Pancreas (tissue), 10 donors: Measurements from ENCODE around the gene ELL. TPM values are rescaled to one million over a fixed set of nuclear protein-coding genes. Genes with fewer than 3 reads are reported as not detected.

Experiments used
- ATAC-seq, 4 donors: fragments of 200-7000 bp; cut with Tn5 transposase; one replicate each; pipeline versions ENCODE4 v1.8.0 to v1.9.1; 2020; ENCODE audit warnings: mild to moderate bottlenecking in 4 of 4, moderate library complexity in 4 of 4
- DNase-seq, 6 donors: peaks; one replicate each; pipeline ENCODE4 v3.0.0-alpha.2; 2020
- FAIRE-seq: peaks from 2 replicates; lab custom pipeline; 2012; peaks lifted over from hg19 to GRCh38; lab: Jason Lieb, UNC
- H3K27ac ChIP-seq, 4 donors: fragments of 200-600 bp; sonication (generic); 1 replicate in 3 of 4; 2 replicates in 1 of 4; pipeline versions ENCODE4 v1.5.0 to v1.8.0; 2020
- H3K27me3 ChIP-seq, 4 donors: fragments of 200-600 bp; one replicate each; pipeline ENCODE4 v1.8.0; 2021
- H3K36me3 ChIP-seq, 3 donors: fragments of 200-600 bp; sonication (generic) in 1 of 3; one replicate each; pipeline versions ENCODE4 v1.5.0 to v1.8.0; 2020 to 2021
- H3K4me1 ChIP-seq, 3 donors: fragments of 200-600 bp; one replicate each; pipeline ENCODE4 v1.8.0; 2021
- H3K4me3 ChIP-seq, 4 donors: fragments of 200-600 bp; sonication (generic) in 2 of 4; one replicate each; pipeline versions ENCODE4 v1.5.0 to v1.8.0; 2020 to 2021
- H3K9me3 ChIP-seq, 4 donors: fragments of 200-600 bp; one replicate each; pipeline ENCODE4 v1.8.0; 2021
- CTCF ChIP-seq, 4 donors: fragments of 200-600 bp; sonication (generic) in 3 of 4; IDR thresholded peaks; one replicate each; pipeline versions ENCODE4 v1.5.0 to v1.8.0; 2021; ENCODE audit warnings: antibody characterized with exemption in 4 of 4
- WGBS, 2 donors: extraction: QIAGEN DNeasy Blood & Tissue Kit; methylation state at CpG; one replicate each; pipeline ENCODE4 v1.1.7; 2013; 5-methylcytosine and 5-hydroxymethylcytosine counted together
- intact Hi-C, 3 donors: fragments of 100-400 bp; cut with DNase I; formaldehyde crosslinking; loops; one replicate each; pipeline versions ENCODE4 v1.11.1 to v1.14.2; 2022
- polyA plus RNA-seq, 2 donors: library from polyadenylated mRNA; stranded (reverse); fragments of 200-250 nt; gene quantifications; one replicate each; pipeline ENCODE4 v1.2.3, GENCODE V29; 2013
- total RNA-seq, 6 donors: library from RNA; stranded (reverse); fragmentation: NEBNext Ultra II Directional in 4 of 6; extraction: Animal tissue kit (Norgen Biotek cat#: 25700) in 4 of 6; gene quantifications; one replicate each; pipeline versions ENCODE4 v1.2.1 to v1.2.4, GENCODE V29; 2021 to 2023
- donor health status: healthy with polysubstance abuse.
- donor health status: DM: no; HTN: no; CAD: no; lungs with moderate emphysema.
- donor health status: DM: no; HTN: no; CAD: no.
- donor health status: control.
- donor health status: control.
- donor health status: Bipolar disorder and iron deficiency.
- donor health status: DM: yes; HTN: yes; CAD: no.
- donor health status: DM: no; HTN: no; CAD: no.
- donor health status: DM: no; HTN: no; CAD: no.
- donor health status: DM: yes; HTN: yes; CAD: no.

Gene ELL
- total and polyA plus RNA-seq, 8 donors: 5.8 to 13.4 (median 9.8) TPM

- no peak for ATAC-seq
- peaks cover 11 to 32% (median 16%) of the 10 kb centered on the region in 3 donors for H3K4me1 ChIP-seq
Measured at GRCh38 chr19:18494267-18494607, 27.6 kb downstream of the ELL start.

GRCh38 chr19:18493440-18494266, 28.2 kb downstream of the ELL start:
- DNase-seq (no peak), FAIRE-seq (no peak), ATAC-seq (no peak)
- H3K36me3 ChIP-seq: no peaks in the 10 kb centered on the region
- no peak overlapping the region for H3K27ac ChIP-seq
- intact Hi-C loops: no loop called here
- 64 to 72% methylated on average over 13 of the region's 13 CpGs for WGBS, 2 donors
- H3K4me3 ChIP-seq: no peak overlapping the region
- no peaks in the 10 kb centered on the region for H3K27me3 ChIP-seq
- peaks cover 17 to 37% (median 19%) of the 10 kb centered on the region in 3 donors for H3K4me1 ChIP-seq
- no peaks in the 10 kb centered on the region for H3K9me3 ChIP-seq
- TF ChIP-seq CTCF (IDR thresholded peaks at IDR 0.05): no peak

More at GRCh38 chr19:18494267-18494607, 27.6 kb downstream of the ELL start:
- no peak for TF ChIP-seq CTCF (IDR thresholded peaks at IDR 0.05)
- 67 to 79% methylated on average over 7 of the region's 7 CpGs for WGBS, 2 donors
- no peak for FAIRE-seq
- intact Hi-C loops: no loop called here
- no peaks in the 10 kb centered on the region for H3K27me3 ChIP-seq
- H3K4me3 ChIP-seq: no peak overlapping the region
- H3K36me3 ChIP-seq: no peaks in the 10 kb centered on the region
- no peak for DNase-seq
- no peaks in the 10 kb centered on the region for H3K9me3 ChIP-seq
- no peak overlapping the region for H3K27ac ChIP-seq

GRCh38 chr19:18491995-18492953, 29.6 kb downstream of the ELL start:
- FAIRE-seq (no peak), ATAC-seq (no peak), DNase-seq (no peak)
- intact Hi-C loops: no loop called here
- 75 to 79% methylated on average over 15 of the region's 15 CpGs for WGBS, 2 donors
- no peak overlapping the region for H3K4me3 ChIP-seq
- no peak for TF ChIP-seq CTCF (IDR thresholded peaks at IDR 0.05)
- H3K27me3 ChIP-seq: no peaks in the 10 kb centered on the region
- no peaks in the 10 kb centered on the region for H3K36me3 ChIP-seq
- no peaks in the 10 kb centered on the region for H3K9me3 ChIP-seq
- H3K4me1 ChIP-seq: peaks cover 26 to 51% (median 33%) of the 10 kb centered on the region in 3 donors
- H3K27ac ChIP-seq: no peak overlapping the region

- no peaks in the 10 kb centered on the region for H3K9me3 ChIP-seq
- no peak for DNase-seq
- no peaks in the 10 kb centered on the region for H3K27me3 ChIP-seq
- H3K4me1 ChIP-seq: peaks cover 24 to 43% (median 24%) of the 10 kb centered on the region in 3 donors
- no peak for TF ChIP-seq CTCF (IDR thresholded peaks at IDR 0.05)
- no peak for FAIRE-seq
- WGBS, 2 donors: 92 to 94% methylated on average over 6 of the region's 6 CpGs
- no peak overlapping the region for H3K4me3 ChIP-seq
- no peaks in the 10 kb centered on the region for H3K36me3 ChIP-seq
- ATAC-seq: no peak
- intact Hi-C loops: no loop called here
- H3K27ac ChIP-seq: no peak overlapping the region
Measured at GRCh38 chr19:18490728-18491127, 31.1 kb downstream of the ELL start.
